OCI-LY7 (cell line): ENCODE measurements around the gene PLEKHF1. TPM values are rescaled to one million over a fixed set of nuclear protein-coding genes. Genes with fewer than 3 reads are reported as not detected.

Experiments
- BruUV-seq: library from RNA; stranded (reverse); fragments of 400-500 nt; replicated peaks from 2 replicates; lab custom pipeline; 2021; lab: Mats Ljungman, UMichigan
- CTCF ChIA-PET: fragments of 300-600 bp; sonication (Branson Sonifier 250); formaldehyde crosslinking; loops from one replicate; lab custom pipeline; 2022; ENCODE audit warnings: antibody characterized with exemption; ENCODE audit not compliant: unreplicated experiment; lab: Charles Lee
- POLR2A ChIA-PET: fragments of 300-600 bp; sonication (Branson Sonifier 250); formaldehyde crosslinking; loops from one replicate; lab custom pipeline; 2022; ENCODE audit warnings: antibody characterized with exemption; lab: Charles Lee
- DNase-seq: peaks from one replicate; pipeline ENCODE4 v3.0.0-alpha.2; 2015; ENCODE audit warnings: low spot score
- H2AFZ ChIP-seq: fragments of 200-600 bp; sonication (generic), shearing (Covaris generic); 2 replicates; pipeline ENCODE4 v1.6.1; 2014; ENCODE audit warnings: mild to moderate bottlenecking, antibody characterized with exemption, low read length, moderate library complexity
- H3K27ac ChIP-seq: fragments of 200-600 bp; sonication (generic); 2 replicates; pipeline ENCODE4 v1.5.1; 2014; ENCODE audit warnings: mixed run types, low read depth, mild to moderate bottlenecking, moderate library complexity, low read length, inconsistent platforms; ENCODE audit not compliant: poor library complexity, severe bottlenecking
- H3K36me3 ChIP-seq: fragments of 200-600 bp; sonication (generic); 2 replicates; pipeline ENCODE4 v1.6.1; 2014; ENCODE audit warnings: mild to moderate bottlenecking, antibody characterized with exemption, low read length, moderate library complexity, mixed read lengths; ENCODE audit not compliant: insufficient read depth
- H3K4me1 ChIP-seq: fragments of 200-600 bp; sonication (generic); 2 replicates; pipeline ENCODE4 v1.5.1; 2014; ENCODE audit warnings: mild to moderate bottlenecking, low read length; ENCODE audit not compliant: insufficient read depth, poor library complexity, severe bottlenecking
- H3K4me2 ChIP-seq: fragments of 200-600 bp; sonication (generic); 2 replicates; pipeline ENCODE4 v1.6.1; 2014; ENCODE audit warnings: mild to moderate bottlenecking, low read length
- H3K4me3 ChIP-seq: fragments of 200-600 bp; sonication (generic); 2 replicates; pipeline ENCODE4 v1.5.1; 2014; ENCODE audit warnings: mild to moderate bottlenecking, low read depth, low read length; ENCODE audit not compliant: poor library complexity, severe bottlenecking
- H3K79me2 ChIP-seq: fragments of 200-600 bp; sonication (generic); 2 replicates; pipeline ENCODE4 v1.6.1; 2016; ENCODE audit warnings: low read depth, mild to moderate bottlenecking, low read length, moderate library complexity, mixed read lengths; ENCODE audit not compliant: insufficient read depth
- H3K9me2 ChIP-seq: fragments of 200-600 bp; sonication (generic); 2 replicates; pipeline ENCODE4 v1.6.1; 2016; ENCODE audit warnings: mild to moderate bottlenecking, low read length, mixed read lengths; ENCODE audit not compliant: insufficient read depth
- H3K9me3 ChIP-seq: fragments of 200-600 bp; sonication (generic); 2 replicates; pipeline ENCODE4 v1.6.1; 2014; ENCODE audit warnings: mild to moderate bottlenecking, mixed run types, low read length, mixed read lengths
- H4K20me1 ChIP-seq: fragments of 200-600 bp; sonication (generic); 2 replicates; pipeline ENCODE4 v1.6.1; 2014; ENCODE audit warnings: mild to moderate bottlenecking, antibody characterized with exemption, low read length, moderate library complexity, mixed read lengths; ENCODE audit not compliant: insufficient read depth
- CTCF ChIP-seq: fragments of 200-600 bp; sonication (generic); conservative IDR thresholded peaks from 2 replicates; pipeline ENCODE4 v1.5.1; 2014; ENCODE audit warnings: mild to moderate bottlenecking, antibody characterized with exemption, low read length, moderate library complexity, mixed read lengths
- EZH2phosphoT487 ChIP-seq: fragments of 200-600 bp; sonication (generic); IDR thresholded peaks from 2 replicates; pipeline ENCODE4 v1.6.1; 2018; ENCODE audit warnings: low read depth, borderline replicate concordance, mild to moderate bottlenecking, mixed run types, antibody characterized with exemption, low read length, moderate library complexity, mixed read lengths
- intact Hi-C: fragments of 100-400 bp; cut with micrococcal nuclease; formaldehyde crosslinking; loops from one replicate; pipeline ENCODE4 v1.10.0; 2022; ENCODE audit not compliant: unreplicated experiment
- total RNA-seq, 2 experiments: library from RNA; depleted of rRNA in 1 of 2; stranded (reverse); fragments of >200 nt in 1 of 2; shearing (Covaris generic) in 1 of 2; gene quantifications; 2 replicates each; pipeline ENCODE4 v1.2.3, GENCODE V29; 2014 to 2022

PLEKHF1 gene
- total RNA-seq, 2 experiments from 2014 or later = 5.0 to 7.0 TPM

GRCh38 chr19:29696565-29696846 lies 31.2 kb downstream of the PLEKHF1 start:
- Histone ChIP-seq H3K9me3 (peaks cover 7% of the 10 kb centered on the region), H3K4me2 (no peak overlapping the region), H4K20me1 (no peaks in the 10 kb centered on the region), H2AFZ (no peak overlapping the region), H3K9me2 (no peaks in the 10 kb centered on the region), H3K79me2 (no peaks in the 10 kb centered on the region), H3K4me1 (peaks cover 6% of the 10 kb centered on the region), H3K27ac (no peak overlapping the region), H3K36me3 (no peaks in the 10 kb centered on the region), H3K4me3 (no peak overlapping the region)
- intact Hi-C loops = no loop called here
- CTCF ChIA-PET = no interaction called here
- POLR2A ChIA-PET = no interaction called here
- no peak for DNase-seq
- TF ChIP-seq EZH2phosphoT487 (no peak), CTCF (no peak)
- BruUV-seq = no TSS peak

GRCh38 chr19:29697523-29698261 lies 32.4 kb downstream of the PLEKHF1 start:
- peaks cover 7% of the 10 kb centered on the region for H3K9me3 ChIP-seq
- peaks cover 6% of the 10 kb centered on the region for H3K4me1 ChIP-seq
- no peaks in the 10 kb centered on the region for H4K20me1 ChIP-seq
- ChIA-PET POLR2A (no interaction called here), CTCF (no interaction called here)
- no peak overlapping the region for H3K27ac ChIP-seq
- no peak overlapping the region for H3K4me3 ChIP-seq
- no peaks in the 10 kb centered on the region for H3K36me3 ChIP-seq
- intact Hi-C loops = no loop called here
- no peaks in the 10 kb centered on the region for H3K79me2 ChIP-seq
- no TSS peak for BruUV-seq
- H3K4me2 ChIP-seq = no peak overlapping the region
- TF ChIP-seq EZH2phosphoT487 (no peak), CTCF (no peak)
- no peak overlapping the region for H2AFZ ChIP-seq
- H3K9me2 ChIP-seq = no peaks in the 10 kb centered on the region
- no peak for DNase-seq

- Histone ChIP-seq H3K27ac (no peak overlapping the region), H4K20me1 (no peaks in the 10 kb centered on the region), H3K9me2 (no peaks in the 10 kb centered on the region), H3K36me3 (no peaks in the 10 kb centered on the region), H2AFZ (no peak overlapping the region), H3K4me3 (no peak overlapping the region), H3K9me3 (peaks cover 7% of the 10 kb centered on the region), H3K4me1 (no peaks in the 10 kb centered on the region), H3K4me2 (no peak overlapping the region), H3K79me2 (no peaks in the 10 kb centered on the region)
- no peak for DNase-seq
- TF ChIP-seq CTCF = no peak
- no peak for TF ChIP-seq EZH2phosphoT487
- ChIA-PET CTCF (no interaction called here), POLR2A (interaction anchor here (1.9 kb wide), 1 partner anchor 16 kb away, joined by 4 read pairs; no protein-coding TSS in a partner anchor)
- intact Hi-C loops = no loop called here
- BruUV-seq = no TSS peak
Observed at GRCh38 chr19:29699861-29700260, 34.6 kb downstream of the PLEKHF1 start.
